B cell (primary cell): ENCODE measurements around the gene FAM219A. TPM values are rescaled to one million over a fixed set of nuclear protein-coding genes. Genes with fewer than 3 reads are reported as not detected.

Experiments used
- ATAC-seq: fragments of 200-7000 bp; cut with Tn5 transposase; one replicate; pipeline ENCODE4 v1.10.0; 2021; ENCODE audit warnings: low read depth, mild to moderate bottlenecking, moderate number of reproducible peaks, moderate library complexity
- CTCF ChIA-PET: fragments of 350-600 bp; sonication (Branson Sonifier 250); formaldehyde crosslinking; loops from one replicate; lab custom pipeline; 2021; ENCODE audit warnings: antibody characterized with exemption, inconsistent platforms; lab: Charles Lee
- POLR2A ChIA-PET: fragments of 350-600 bp; sonication (Branson Sonifier 250); formaldehyde crosslinking; loops from one replicate; lab custom pipeline; 2021; ENCODE audit warnings: antibody characterized with exemption; lab: Charles Lee
- DNase-seq: peaks from one replicate; pipeline ENCODE4 v3.0.0; 2013
- H2AFZ ChIP-seq: 2 replicates; pipeline ENCODE4 v1.6.1; 2012; ENCODE audit warnings: mild to moderate bottlenecking, low read depth, low read length; ENCODE audit not compliant: insufficient read depth, poor library complexity, severe bottlenecking
- H3K27ac ChIP-seq, 2 donors: 1 replicate in 1 of 2; 2 replicates in 1 of 2; pipeline ENCODE4 v1.5.1; 2012 to 2013; ENCODE audit warnings: low read length in 2 of 2, mild to moderate bottlenecking in 2 of 2, moderate library complexity in 1 of 2
- H3K27me3 ChIP-seq, 4 experiments: fragments of 200-600 bp in 1 of 4; sonication (generic) in 1 of 4; replicated peaks in 1 of 4; 1 replicate in 2 of 4; 2 replicates in 2 of 4; pipeline versions ENCODE4 v1.6.1 to v1.7.0; 2013 to 2016; ENCODE audit warnings: low read length in 3 of 4, mild to moderate bottlenecking in 2 of 4, mixed read lengths in 1 of 4, moderate library complexity in 1 of 4; ENCODE audit not compliant: insufficient read depth in 4 of 4, control insufficient read depth in 3 of 4; ENCODE audit errors: control extremely low read depth in 1 of 4
- H3K36me3 ChIP-seq, 2 experiments: replicated peaks in 1 of 2; 1 replicate in 1 of 2; 2 replicates in 1 of 2; pipeline versions ENCODE4 v1.6.1 to v1.7.1; 2013; ENCODE audit warnings: low read length in 1 of 2; ENCODE audit not compliant: insufficient read depth in 2 of 2, control insufficient read depth in 1 of 2; ENCODE audit errors: control extremely low read depth in 1 of 2, extremely low read depth in 1 of 2
- H3K4me1 ChIP-seq, 2 donors: fragments of 200-600 bp in 1 of 2; sonication (generic) in 1 of 2; 1 replicate in 1 of 2; 2 replicates in 1 of 2; pipeline versions ENCODE4 v1.5.1 to v1.6.1; 2013 to 2017; ENCODE audit warnings: low read length in 2 of 2; ENCODE audit not compliant: control insufficient read depth in 2 of 2, insufficient read depth in 2 of 2
- H3K4me2 ChIP-seq: replicated peaks from 2 replicates; pipeline ENCODE3; 2012; ENCODE audit warnings: mild to moderate bottlenecking, low read depth, low read length; ENCODE audit not compliant: poor library complexity, severe bottlenecking
- H3K4me3 ChIP-seq, 5 experiments: fragments of 200-600 bp in 1 of 5; sonication (generic) in 1 of 5; 1 replicate in 3 of 5; 2 replicates in 2 of 5; pipeline versions ENCODE4 v1.5.1 to v1.7.0; 2011 to 2016; ENCODE audit warnings: low read length in 4 of 5, mild to moderate bottlenecking in 4 of 5, low read depth in 2 of 5, control low read depth in 1 of 5, moderate library complexity in 1 of 5; ENCODE audit not compliant: insufficient read depth in 1 of 5; ENCODE audit errors: control extremely low read depth in 1 of 5, extremely low read depth in 1 of 5
- H3K79me2 ChIP-seq: fragments of 200-600 bp; sonication (generic); one replicate; pipeline ENCODE4 v1.6.0; 2016; ENCODE audit warnings: low read length; ENCODE audit not compliant: control insufficient read depth, insufficient read depth
- H3K9ac ChIP-seq: fragments of 200-600 bp; sonication (generic); 2 replicates; pipeline ENCODE4 v1.6.1; 2017; ENCODE audit warnings: mild to moderate bottlenecking, low read length, moderate library complexity
- H3K9me3 ChIP-seq, 3 donors: one replicate each; pipeline versions ENCODE4 v1.6.1 to v1.7.1; 2013; ENCODE audit warnings: low read length in 2 of 3; ENCODE audit not compliant: control insufficient read depth in 2 of 3, insufficient read depth in 1 of 3; ENCODE audit errors: control extremely low read depth in 1 of 3
- H4K20me1 ChIP-seq: 2 replicates; pipeline ENCODE4 v1.6.0; 2012; ENCODE audit warnings: mild to moderate bottlenecking, low read length; ENCODE audit not compliant: insufficient read depth, control insufficient read depth, poor library complexity, severe bottlenecking
- H3K27ac Mint-ChIP-seq: one replicate; pipeline ENCODE4 v1.8.0; 2021; ENCODE audit warnings: mixed read lengths
- H3K27me3 Mint-ChIP-seq: one replicate; pipeline ENCODE4 v1.8.0; 2021; ENCODE audit warnings: mixed read lengths
- H3K4me1 Mint-ChIP-seq: one replicate; pipeline ENCODE4 v1.8.0; 2021; ENCODE audit warnings: mixed read lengths
- H3K4me3 Mint-ChIP-seq: one replicate; pipeline ENCODE4 v1.8.0; 2021; ENCODE audit warnings: mixed read lengths
- H3K9me3 Mint-ChIP-seq: one replicate; pipeline ENCODE4 v1.8.0; 2022; ENCODE audit warnings: mixed read lengths; ENCODE audit not compliant: insufficient read depth
- CTCF ChIP-seq: fragments of 200-600 bp; IDR thresholded peaks from one replicate; pipeline ENCODE4 v1.8.0; 2022; ENCODE audit warnings: antibody characterized with exemption, mild to moderate bottlenecking
- EZH2 ChIP-seq: IDR thresholded peaks from 2 replicates; pipeline ENCODE4 v1.6.1; 2012; ENCODE audit warnings: borderline replicate concordance, low read depth, mild to moderate bottlenecking, moderate library complexity, low read length; ENCODE audit not compliant: insufficient read depth, poor library complexity, severe bottlenecking
- WGBS: methylation state at CpG from one replicate; pipeline ENCODE4 v1.1.5; 2013; ENCODE audit warnings: missing lambda C conversion rate; ENCODE audit not compliant: insufficient coverage; 5-methylcytosine and 5-hydroxymethylcytosine counted together
- intact Hi-C: fragments of 100-400 bp; cut with micrococcal nuclease; formaldehyde crosslinking; loops from one replicate; pipeline ENCODE4 v1.10.0; 2022
- polyA plus RNA-seq: library from polyadenylated mRNA; depleted of rRNA; stranded (reverse); fragments of >200 nt; gene quantifications from 2 replicates; pipeline ENCODE4 v1.2.3, GENCODE V29; 2012
- total RNA-seq, 2 donors: library from RNA; stranded (reverse); fragments of 120-200 nt in 1 of 2; gene quantifications; 1 replicate in 1 of 2; 2 replicates in 1 of 2; pipeline versions ENCODE4 v1.2.3 to v1.2.4, GENCODE V29; 2013 to 2022

Gene FAM219A
- total and polyA plus RNA-seq, 2 donors (not counting 1 experiment from before 2014, with no cell fraction given): 12.9 to 17.3 TPM

GRCh38 chr9:34501372-34501771 is 43.0 kb upstream of the FAM219A start:
- no peaks in the 10 kb centered on the region for H3K36me3 ChIP-seq
- H3K9me3 Mint-ChIP-seq: no peaks in the 10 kb centered on the region
- POLR2A ChIA-PET: no interaction called here
- H3K4me3 Mint-ChIP-seq: no peak overlapping the region
- peaks cover 0 to 10% (median 3%) of the 10 kb centered on the region in 4 experiments for H3K27me3 ChIP-seq
- no peak overlapping the region for H3K4me2 ChIP-seq
- DNase-seq: no peak
- WGBS: no CpG with 5 or more reads among the region's 2 CpGs
- H3K4me1 Mint-ChIP-seq: no peaks in the 10 kb centered on the region
- H3K27me3 Mint-ChIP-seq: peaks cover 37% of the 10 kb centered on the region
- CTCF ChIA-PET: interaction anchor here (0.7 to 5.0 kb wide), 16 partner anchors 11 to 878 kb away, joined by 3 to 43 read pairs (median 8); partner anchors contain the start of genes DNAI1 and FAM219A
- H3K27ac ChIP-seq: no peak overlapping the region
- H3K4me3 ChIP-seq: no peak overlapping the region
- H3K9me3 ChIP-seq: no peaks in the 10 kb centered on the region
- no peak overlapping the region for H3K27ac Mint-ChIP-seq
- TF ChIP-seq CTCF: no peak
- no peak for TF ChIP-seq EZH2
- H3K9ac ChIP-seq: no peak overlapping the region
- intact Hi-C loops: loop anchor here (5.0 kb wide), 2 partner anchors 44 to 489 kb away; partner anchors contain the start of genes DNAI1 and FAM219A
- no peaks in the 10 kb centered on the region for H4K20me1 ChIP-seq
- H3K4me1 ChIP-seq: peaks cover 0 to 3% of the 10 kb centered on the region in 2 donors
- ATAC-seq: no peak
- H3K79me2 ChIP-seq: no peaks in the 10 kb centered on the region
- H2AFZ ChIP-seq: no peak overlapping the region

- Histone ChIP-seq H3K79me2 (no peaks in the 10 kb centered on the region), H3K27ac (no peak overlapping the region), H3K9ac (no peak overlapping the region), H3K4me1 (peaks cover 0 to 3% of the 10 kb centered on the region in 2 donors), H3K9me3 (no peaks in the 10 kb centered on the region), H3K36me3 (no peaks in the 10 kb centered on the region), H3K27me3 (peaks cover 0 to 10% (median 3%) of the 10 kb centered on the region in 4 experiments), H3K4me2 (no peak overlapping the region), H4K20me1 (no peaks in the 10 kb centered on the region), H2AFZ (no peak overlapping the region), H3K4me3 (no peak overlapping the region)
- ChIA-PET CTCF (interaction anchor here (0.6 to 5.0 kb wide), 21 partner anchors 11 to 877 kb away, joined by 3 to 43 read pairs (median 6); partner anchors contain the start of genes DNAI1 and FAM219A), POLR2A (no interaction called here)
- Mint-ChIP-seq H3K27me3 (peaks cover 38% of the 10 kb centered on the region), H3K4me3 (no peak overlapping the region), H3K9me3 (no peaks in the 10 kb centered on the region), H3K27ac (no peak overlapping the region), H3K4me1 (no peaks in the 10 kb centered on the region)
- peak; percentile 86 for ATAC-seq
- TF ChIP-seq EZH2: no peak
- peak; percentile 98 for TF ChIP-seq CTCF
- DNase-seq: peak; percentile 78
- WGBS: 5% methylated on average over 4 of the region's 6 CpGs
- intact Hi-C loops: loop anchor here (1.0 to 5.0 kb wide), 5 partner anchors 43 to 876 kb away; partner anchors contain the start of genes DNAI1 and FAM219A
Measured at GRCh38 chr9:34500623-34501267, 42.4 kb upstream of the FAM219A start.
